Fibroblast of skin of left quadriceps (primary cell): ENCODE data around the gene MPZL3.

ENCODE experiments used
- DNase-seq, 2 experiments: peaks; one replicate each; pipeline ENCODE4 v3.0.0-alpha.2; 2013; ENCODE audit warnings: low read depth in 2 of 2

The MPZL3 gene, protein sequence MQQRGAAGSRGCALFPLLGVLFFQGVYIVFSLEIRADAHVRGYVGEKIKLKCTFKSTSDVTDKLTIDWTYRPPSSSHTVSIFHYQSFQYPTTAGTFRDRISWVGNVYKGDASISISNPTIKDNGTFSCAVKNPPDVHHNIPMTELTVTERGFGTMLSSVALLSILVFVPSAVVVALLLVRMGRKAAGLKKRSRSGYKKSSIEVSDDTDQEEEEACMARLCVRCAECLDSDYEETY

DNA sequence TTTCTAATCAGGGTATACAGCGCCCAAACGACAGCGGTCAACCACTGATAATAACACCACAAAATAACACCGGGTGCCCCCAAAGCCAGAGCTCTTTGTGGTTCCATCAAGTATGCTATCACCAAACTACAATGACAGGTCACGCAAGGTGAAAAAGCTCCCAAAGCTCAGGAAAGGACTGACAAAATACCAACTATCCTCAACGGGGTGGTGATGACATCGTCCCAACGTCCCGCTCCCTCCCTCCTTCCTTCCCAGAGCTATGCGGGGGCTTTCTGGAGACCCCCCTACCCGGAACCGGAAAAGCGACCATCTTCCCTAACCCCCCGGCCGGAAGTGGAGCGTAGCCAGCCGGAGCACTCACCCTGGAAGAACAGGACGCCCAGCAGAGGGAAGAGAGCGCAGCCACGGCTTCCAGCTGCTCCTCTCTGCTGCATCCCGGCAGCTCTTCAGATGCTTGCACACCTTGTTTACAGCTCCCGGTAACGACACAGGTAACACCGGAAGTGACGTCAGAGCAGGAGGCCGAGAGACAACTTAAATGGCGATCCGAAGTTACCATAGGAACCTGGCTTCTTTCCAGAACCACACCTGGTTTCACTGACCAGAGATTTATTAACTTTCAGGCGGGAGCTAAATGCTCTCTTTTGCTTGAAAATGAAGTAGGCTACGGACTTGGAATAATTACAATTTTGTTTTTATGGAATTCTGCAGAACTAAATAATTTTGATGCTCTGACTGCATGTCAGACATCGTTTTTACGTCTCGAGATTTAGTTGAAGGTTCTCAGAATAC is at the start of gene MPZL3:
TSS of gene MPZL3 (minus strand) at position 508 of the 795 bp plus-strand sequence. CDS start at position 437, 71 bp downstream.
- DNase-seq, result peak; percentile 49 to 53

GRCh38 chr11:118301600-118302195 is 49.5 kb upstream of the MPZL3 start:
- no peak for DNase-seq

GRCh38 chr11:118295815-118296454 is 43.8 kb upstream of the MPZL3 start:
- no peak for DNase-seq

- DNase-seq, result no peak
These were observed 43.0 kb upstream of the MPZL3 start for GRCh38 chr11:118295199-118295598.

- DNase-seq, result no peak
These were observed 41.9 kb upstream of the MPZL3 start for GRCh38 chr11:118294053-118294452.

GRCh38 chr11:118291477-118292135 is 39.4 kb upstream of the MPZL3 start:
- DNase-seq, result no peak

DNA sequence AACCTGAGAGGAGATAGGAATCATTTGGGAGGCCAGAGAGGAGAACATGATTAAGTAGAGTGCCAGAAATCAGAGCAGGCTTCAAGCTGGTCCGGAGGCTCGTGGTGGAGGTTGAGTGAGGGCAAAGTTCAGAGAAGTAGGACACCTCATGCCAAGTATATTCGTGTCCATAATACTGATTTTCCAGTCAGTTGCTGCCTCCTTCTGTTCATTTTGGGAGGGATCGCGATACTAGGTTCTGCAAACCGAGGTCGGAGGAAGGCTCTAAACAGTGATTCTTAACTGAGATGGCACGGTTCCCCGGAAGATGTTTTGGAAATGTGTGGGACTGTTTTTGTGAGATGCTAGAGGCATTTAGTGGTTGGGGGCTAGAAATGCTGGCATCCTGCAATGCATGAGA is 38.8 kb upstream of the MPZL3 start:
- no peak for DNase-seq

- DNase-seq, result peak; percentile 9 to 11
These were observed 37.2 kb upstream of the MPZL3 start for GRCh38 chr11:118289401-118289800.

DNA sequence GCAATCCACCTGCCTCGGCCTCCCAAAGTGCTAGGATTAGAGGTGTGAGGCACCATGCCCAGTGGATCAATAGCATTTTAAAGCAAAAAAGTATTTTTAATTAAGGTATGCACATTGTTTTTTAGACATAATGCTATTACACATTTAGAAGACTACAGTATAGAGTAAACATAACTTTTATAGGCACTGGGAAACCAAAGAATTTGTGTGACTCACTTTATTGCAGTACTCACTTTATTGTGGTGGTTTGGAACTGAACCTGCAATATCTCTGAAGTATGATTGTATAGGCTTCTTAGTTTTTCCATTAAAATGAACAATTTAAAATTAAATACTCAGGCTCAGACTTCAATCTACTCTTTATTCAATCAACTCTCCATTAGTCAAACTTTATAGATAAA is 34.8 kb upstream of the MPZL3 start:
- peak; percentile 7 to 13 for DNase-seq

DNA sequence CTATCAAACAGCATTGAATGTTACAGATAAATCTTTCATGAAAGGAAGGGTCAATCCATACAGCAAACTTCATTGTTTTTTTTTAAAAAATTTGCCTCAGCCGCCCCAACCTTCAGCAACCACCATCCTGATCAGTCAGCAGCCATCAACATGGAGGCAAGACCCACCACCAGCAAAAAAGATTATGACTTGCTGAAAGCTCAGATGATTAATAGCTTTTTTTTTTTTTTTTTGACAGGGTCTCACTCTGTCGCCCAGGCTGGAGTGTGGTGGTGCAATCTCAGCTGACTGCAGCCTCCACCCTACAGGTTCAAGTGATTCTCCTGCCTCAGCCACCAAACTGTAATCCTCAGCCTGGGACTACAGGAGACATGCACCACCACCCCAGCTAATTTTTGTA is 34.4 kb upstream of the MPZL3 start:
- no peak for DNase-seq

- DNase-seq, result no peak
These were observed 31.7 kb upstream of the MPZL3 start for GRCh38 chr11:118283756-118284350.

DNA sequence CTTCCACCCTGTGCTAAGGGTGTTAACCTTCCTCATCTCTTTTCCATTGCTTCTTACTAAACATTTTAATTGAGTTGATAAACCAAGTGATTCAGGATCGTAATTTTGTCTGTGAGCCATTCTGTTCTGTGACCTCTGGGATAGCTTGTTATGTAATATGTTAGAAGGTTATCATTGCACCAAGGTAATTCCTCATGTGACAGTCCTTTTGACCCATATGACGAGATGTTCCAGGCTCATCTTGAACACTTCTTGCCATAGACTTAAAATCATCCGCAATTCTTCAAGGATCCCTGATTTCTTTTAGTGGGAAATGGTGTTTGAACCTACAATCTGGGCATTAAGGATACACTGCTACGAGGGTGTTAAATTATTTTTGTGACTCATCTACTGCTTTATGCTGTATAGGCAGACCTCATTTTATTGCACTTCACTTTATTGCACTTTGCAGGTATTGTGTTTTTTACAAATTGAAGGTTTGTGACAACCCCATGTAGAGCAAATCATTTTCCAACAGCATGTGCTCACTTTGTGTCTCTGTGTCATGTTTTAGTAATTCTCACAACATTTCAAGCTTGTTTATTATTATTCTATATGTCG is 31.0 kb upstream of the MPZL3 start:
- DNase-seq, result no peak

DNA sequence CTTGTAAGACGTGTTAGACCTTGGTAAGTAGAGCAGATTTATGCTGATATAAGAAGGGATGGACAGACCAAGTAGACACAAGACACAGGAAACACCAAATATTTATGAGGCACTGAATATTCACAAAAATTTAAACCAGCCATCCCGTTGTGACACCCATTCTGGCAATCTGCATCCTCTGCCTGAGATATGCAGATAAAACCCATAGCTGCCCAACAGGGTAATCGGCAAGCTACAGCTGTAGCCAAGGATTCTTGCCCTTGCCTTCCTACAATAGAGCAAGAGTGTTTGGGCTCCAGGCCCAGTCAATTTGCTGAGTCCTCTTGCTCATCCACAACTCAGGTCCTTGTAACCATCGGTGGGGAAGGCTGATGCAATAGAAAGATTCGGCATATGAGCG is 30.4 kb upstream of the MPZL3 start:
- DNase-seq, result no peak

- no peak for DNase-seq
These were observed 29.1 kb upstream of the MPZL3 start for GRCh38 chr11:118281284-118281683.

DNA sequence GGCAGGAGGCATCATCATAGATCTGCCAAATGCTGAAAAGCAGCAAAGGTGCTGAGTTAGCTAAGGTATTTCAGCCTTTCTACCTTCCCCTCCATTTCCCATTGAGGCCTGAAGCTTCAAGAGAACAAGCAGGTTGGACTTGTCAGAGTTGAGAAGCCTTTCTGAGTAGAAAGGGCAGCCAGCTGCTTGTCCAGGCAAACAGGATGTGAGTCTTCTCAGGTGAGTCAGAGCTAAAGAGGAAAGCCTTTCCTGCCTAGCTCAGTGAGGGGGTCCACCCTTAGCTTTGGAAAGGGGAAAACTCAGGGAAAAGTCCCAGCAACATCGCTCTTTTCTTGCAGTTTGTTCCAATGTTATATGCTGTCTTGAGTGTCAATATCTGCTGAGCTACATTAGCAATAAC is 25.1 kb upstream of the MPZL3 start:
- no peak for DNase-seq

GRCh38 chr11:118276422-118276821 is 24.3 kb upstream of the MPZL3 start:
- DNase-seq, result no peak

- DNase-seq, result no peak
These were observed 23.0 kb upstream of the MPZL3 start for GRCh38 chr11:118275176-118275575.

DNA sequence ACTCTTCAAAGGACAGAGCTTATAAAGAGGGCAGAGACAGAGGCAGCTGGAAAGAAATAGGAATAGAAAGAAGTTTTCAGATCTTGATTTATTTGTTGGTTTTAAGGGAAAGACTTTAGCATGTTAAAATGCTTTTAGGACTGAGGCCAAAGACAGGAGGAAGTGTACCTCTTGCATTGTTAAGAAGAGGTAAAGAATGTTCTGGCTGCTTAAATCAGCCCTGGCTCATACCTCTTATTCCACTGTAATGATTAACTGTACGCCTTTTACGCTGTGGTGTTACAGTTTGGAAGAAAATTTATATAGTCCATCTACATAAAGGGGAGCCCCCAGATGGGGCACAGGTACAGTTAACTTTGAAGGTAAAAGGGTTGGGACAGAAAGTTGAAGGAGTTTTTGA is 22.0 kb upstream of the MPZL3 start:
- no peak for DNase-seq

DNA sequence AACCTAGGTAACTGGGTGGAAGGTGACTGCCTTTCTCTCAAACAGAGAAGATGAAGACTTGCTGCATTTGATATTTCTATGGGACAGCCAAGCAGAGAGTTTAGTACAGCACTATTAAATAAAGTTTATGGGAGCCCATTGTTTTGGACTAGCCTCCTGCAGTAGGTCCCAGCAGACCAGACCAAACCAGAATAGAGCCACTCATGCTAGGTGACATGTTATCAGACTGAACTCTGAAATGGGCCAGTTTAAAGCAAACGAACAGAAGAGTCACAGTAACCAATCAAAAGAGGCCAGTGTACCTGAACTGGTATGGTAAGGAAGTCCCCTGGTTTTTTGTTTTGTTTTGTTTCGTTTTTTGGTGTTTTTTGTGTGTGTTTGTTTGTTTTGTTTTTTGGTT is 19.8 kb upstream of the MPZL3 start:
- DNase-seq, result no peak

GRCh38 chr11:118267486-118267885 is 15.3 kb upstream of the MPZL3 start:
- DNase-seq, result no peak

DNA sequence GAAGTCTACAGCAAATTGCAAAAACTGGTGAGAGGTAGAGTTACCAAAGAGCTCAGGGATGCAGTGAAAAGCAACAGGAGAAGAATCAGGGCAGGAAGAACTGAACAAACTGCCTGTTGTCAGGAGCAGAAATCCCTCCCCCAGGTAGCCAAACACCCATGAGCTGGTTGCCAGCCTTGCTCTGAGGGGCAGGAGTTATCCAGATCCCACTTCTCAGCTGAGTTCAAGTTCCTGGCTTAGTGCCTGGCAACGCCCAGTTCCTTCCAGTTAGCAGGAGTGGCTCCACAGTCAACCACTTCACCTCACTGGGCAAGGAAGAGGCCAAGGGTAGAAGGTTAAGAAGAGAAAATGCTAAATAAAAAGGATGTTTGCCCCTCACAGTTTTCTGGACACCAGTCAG is 13.8 kb upstream of the MPZL3 start:
- DNase-seq, result no peak
